HG03439 (cell line): Measurements from ENCODE around the gene PRKCE.

ENCODE experiments used
- ATAC-seq: cut with Tn5 transposase; IDR thresholded peaks from one replicate; pipeline ENCODE4 v1.9.1; 2021; ENCODE audit warnings: mild to moderate bottlenecking, moderate library complexity; ENCODE audit not compliant: unreplicated experiment

The PRKCE gene

DNA sequence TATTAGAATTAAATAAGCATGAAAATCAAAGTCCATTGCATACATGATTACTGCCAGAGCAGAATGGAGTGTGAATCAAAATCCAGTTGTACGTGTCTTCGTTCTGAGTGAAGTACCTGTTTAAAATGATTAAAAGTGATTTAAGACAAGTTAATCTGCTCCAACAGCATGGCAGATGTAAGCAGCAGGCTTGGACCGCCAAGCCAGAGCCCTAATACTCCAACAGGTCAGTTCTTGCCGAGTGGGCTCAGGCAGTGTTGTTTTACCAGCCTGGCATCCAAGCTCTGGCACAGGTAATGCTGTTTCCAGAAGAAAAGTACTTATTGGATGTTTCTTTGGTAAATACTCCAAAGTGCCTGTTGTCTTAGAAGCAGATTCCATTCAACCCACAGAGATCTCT lies 474.3 kb downstream of the PRKCE start:
- no peak for ATAC-seq

- ATAC-seq = no peak
Observed at GRCh38 chr2:46126571-46126970, 475.1 kb downstream of the PRKCE start.

- no peak for ATAC-seq
Observed at GRCh38 chr2:46127176-46127575, 475.7 kb downstream of the PRKCE start.

- no peak for ATAC-seq
Observed at GRCh38 chr2:46130511-46130910, 479.0 kb downstream of the PRKCE start.

DNA sequence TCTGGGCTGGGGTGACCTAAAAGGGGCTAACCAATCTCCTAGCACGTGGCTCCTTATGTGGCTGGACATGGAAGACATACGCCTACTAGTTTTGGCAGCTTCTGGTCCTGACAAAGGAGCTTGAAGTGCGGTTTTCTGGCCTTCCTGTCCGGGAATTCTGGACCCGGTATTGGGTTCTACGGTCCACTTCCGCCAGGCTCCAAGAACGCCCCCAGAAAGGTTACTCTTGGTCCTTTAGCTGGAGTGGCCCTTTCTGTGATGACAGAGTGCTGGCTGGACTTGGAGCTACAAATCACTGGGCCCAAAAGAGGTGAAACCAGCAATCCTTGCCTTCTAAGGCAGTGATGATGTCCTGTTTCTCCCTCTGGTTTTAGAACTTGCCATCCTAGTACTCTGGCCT lies 481.5 kb downstream of the PRKCE start:
- ATAC-seq = no peak

DNA sequence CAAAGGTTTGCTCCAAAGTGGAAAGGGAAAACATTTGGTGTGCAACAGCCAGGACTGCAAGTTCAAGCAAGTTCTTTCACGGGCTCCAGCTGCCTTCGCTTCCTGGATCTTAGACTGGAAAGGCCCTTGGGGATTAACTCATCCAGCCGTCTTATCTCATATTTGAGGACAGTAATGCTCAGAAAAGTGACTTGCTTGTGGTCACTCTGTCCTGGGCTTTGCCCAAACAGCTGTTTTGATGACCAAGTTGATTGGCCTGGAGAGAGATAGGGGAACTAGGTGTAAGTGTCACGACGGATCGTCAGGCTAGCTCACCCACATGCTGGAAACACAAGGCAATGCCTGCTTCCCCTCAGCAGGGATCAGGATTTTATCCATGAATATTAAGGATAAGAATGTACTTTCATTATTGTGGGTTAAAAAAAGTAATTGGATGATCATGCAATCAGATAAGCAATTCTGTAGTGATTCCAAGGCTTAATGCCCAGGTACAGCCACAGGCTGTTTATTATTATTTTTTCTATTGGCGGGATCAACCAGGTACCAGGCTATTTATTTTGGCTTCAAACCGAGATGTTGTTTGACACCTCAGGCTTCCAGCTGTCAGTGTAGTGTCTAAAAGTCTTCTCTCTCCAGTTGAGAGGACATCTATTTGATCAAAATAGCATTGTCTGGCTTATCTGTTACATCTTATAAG lies 483.2 kb downstream of the PRKCE start:
- ATAC-seq = no peak

- ATAC-seq = no peak
Observed at GRCh38 chr2:46135228-46135855, 483.9 kb downstream of the PRKCE start.

DNA sequence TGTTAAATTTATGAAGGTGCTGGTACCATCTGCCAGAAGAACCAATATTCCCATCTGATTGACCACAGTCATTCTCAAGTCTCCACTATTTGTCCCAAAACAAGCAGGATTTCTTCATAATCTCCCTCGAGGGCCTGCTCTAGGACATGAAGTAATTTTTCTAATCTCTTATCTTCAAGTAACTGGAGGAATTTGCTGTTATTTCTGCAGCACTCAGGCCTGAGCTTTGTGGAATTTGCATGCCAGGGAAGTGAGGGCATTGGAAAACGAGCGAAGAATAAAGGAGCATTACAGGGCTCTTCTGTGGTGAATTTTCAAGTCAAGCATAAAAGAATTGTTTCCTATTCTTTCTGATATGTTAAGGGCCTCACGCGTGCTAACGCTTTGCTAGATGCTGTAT lies 484.5 kb downstream of the PRKCE start:
- ATAC-seq = no peak

- ATAC-seq = no peak
Observed at GRCh38 chr2:46136481-46136880, 485.0 kb downstream of the PRKCE start.

- ATAC-seq = no peak
Observed at GRCh38 chr2:46136953-46137352, 485.5 kb downstream of the PRKCE start.

GRCh38 chr2:46142546-46143428 lies 491.3 kb downstream of the PRKCE start:
- no peak for ATAC-seq

- ATAC-seq = no peak
Observed at GRCh38 chr2:46143429-46144132, 492.1 kb downstream of the PRKCE start.

DNA sequence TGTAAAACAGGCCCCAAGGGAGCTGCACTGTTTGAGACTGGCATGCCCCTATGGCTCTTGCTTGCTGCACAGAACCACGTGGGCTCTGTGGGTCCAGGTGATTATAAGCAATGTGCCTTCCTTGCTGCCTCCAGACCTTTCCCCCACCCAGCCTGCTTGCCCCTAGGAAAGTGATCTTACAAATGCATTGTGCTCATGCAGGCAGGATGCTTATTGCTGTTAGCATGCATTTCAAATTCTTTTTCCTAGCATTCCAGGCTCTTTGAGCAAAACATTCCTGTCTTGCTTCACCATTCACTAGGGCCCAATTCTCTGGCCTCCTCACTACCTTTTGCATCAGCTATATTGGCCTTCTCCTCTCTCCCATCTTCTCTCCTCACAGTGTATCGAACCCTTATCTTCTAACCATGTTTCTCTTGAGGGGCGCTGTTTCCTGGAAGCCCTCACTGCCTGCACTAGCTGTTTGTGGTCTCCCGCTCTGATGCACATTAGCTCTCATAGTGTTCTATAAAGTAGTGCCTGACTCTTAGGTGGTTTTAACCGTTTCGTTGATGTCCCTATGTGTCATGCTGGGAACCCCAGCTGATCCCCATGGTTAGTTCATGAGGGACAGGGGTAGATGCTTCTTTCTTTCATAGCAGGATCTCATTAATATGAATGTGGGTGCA lies 492.8 kb downstream of the PRKCE start:
- ATAC-seq = no peak

DNA sequence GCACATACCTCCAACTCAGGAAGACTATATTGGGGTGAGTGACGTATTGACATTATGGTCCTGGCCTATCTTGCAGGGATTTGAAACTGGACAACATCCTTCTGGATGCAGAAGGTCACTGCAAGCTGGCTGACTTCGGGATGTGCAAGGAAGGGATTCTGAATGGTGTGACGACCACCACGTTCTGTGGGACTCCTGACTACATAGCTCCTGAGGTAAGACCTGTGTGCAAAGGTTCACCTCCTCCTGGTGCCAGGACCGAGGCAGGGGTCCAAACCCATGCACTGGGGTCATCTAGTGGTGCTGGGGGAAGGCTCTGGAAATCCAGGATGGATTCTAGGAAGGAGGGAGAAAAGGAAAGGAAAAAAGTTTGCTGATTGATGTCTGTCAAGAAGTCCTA lies 493.5 kb downstream of the PRKCE start:
- ATAC-seq = no peak

- ATAC-seq = no peak
Observed at GRCh38 chr2:46145840-46146239, 494.4 kb downstream of the PRKCE start.

DNA sequence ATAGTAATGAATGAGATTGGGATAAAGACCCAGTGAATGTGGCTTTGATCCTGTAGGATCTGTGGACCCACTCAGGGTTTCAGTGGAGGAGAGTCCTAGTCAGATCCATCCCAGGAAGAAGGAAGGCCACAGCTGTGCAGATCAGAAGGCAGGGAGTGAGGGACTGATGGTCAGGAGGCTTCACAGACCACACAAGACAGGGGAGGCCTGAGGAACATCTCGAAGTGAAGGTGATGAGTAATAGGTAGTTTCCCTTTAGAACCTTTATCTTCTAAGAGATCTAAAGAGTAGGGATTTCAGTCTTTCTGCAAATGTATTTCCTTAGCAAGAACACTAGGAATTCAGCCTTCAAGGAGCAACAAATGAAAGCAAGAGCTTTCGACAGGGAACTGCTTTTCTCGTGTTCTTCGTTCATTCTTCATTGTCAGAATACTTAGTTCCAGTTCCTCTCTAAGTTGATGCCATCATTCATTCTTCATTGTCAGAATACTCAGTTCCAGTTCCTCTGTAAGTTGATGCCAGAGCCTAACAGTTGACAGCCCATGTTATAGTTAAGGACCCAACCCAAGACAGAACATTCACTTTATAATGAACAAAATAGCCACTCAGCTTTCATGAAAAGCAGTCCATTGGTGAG lies 495.5 kb downstream of the PRKCE start:
- no peak for ATAC-seq

GRCh38 chr2:46147626-46148368 lies 496.3 kb downstream of the PRKCE start:
- no peak for ATAC-seq

DNA sequence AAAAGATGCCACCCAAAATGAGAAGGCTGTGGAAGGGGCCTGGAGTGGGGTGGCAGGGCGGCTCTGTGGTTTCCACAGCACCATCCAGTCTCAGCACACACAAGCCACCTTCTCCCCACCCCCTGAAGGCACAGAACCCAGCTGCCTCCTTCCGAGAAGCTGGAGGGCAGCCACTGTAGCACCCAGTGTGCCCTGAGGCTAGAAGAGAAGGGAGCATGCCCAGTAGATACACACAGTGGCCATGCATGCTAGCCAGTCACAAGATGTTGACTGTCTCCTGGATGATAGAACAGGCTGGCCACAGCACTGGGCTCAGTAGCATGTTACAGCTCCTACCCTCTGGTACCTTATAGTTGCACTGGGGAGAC lies 496.9 kb downstream of the PRKCE start:
- no peak for ATAC-seq

- ATAC-seq = no peak
Observed at GRCh38 chr2:46150445-46150955, 499.0 kb downstream of the PRKCE start.
